Measurements from ENCODE around the gene SPAG9. TPM values are rescaled to one million over a fixed set of nuclear protein-coding genes. Genes with fewer than 3 reads are reported as not detected.

The SPAG9 gene
- total RNA-seq, 1 experiment from 2014 or later = 54.3 TPM

DNA sequence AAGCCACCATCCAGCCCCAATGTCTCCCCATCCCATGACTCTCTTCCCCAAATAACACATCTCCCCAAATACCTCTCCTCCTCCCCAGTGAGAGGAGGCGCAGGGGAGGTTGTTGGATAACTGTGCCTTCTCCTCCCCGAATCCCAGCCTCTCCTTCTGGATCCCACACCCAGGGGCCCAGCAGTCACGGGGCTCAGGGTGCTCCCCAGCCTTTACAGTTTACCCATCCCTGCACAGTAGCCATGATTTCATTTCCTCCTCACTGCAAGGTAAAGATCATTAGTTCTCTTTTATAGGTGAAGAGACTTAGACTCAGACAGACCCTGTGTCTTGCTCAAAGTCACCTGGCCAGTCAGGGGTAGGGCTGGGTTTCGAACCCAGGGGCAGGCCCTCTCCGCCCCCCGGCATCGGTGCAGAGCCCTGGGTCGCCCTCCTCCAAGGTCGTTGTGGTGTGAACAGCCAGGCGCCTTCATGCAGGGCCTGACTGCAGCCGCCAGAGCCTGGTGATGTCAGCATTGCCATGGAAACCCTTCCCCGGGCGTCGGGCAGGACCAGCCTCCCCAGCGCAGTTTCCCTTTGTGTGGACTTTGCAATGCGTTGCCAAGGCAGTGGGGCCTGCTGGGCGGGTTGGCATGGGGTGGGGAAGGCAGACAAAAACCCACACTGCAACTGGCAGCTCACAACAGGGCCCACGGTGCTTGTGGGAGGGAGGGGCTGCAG lies 201.2 kb downstream of the SPAG9 start:
- peak overlapping the region; percentile 62; the same call in 1 of the 2 replicates for H3K14ac ChIP-seq (ENCODE audit: insufficient read depth, low read length)
- no peaks in the 10 kb centered on the region for H3K27me3 ChIP-seq (ENCODE audit: insufficient read depth, low read length)
- H3K79me1 ChIP-seq (ENCODE audit: insufficient read depth, low read depth, low read length, poor library complexity, severe bottlenecking) = no peaks in the 10 kb centered on the region
- peaks cover 2% of the 10 kb centered on the region in 2 experiments; a peak in 2 of 5 replicates for H3K9me3 Mint-ChIP-seq
- no peak overlapping the region for H2BK12ac ChIP-seq (ENCODE audit: insufficient read length, low read depth, low read length)
- H2BK120ac ChIP-seq (ENCODE audit: low read depth, low read length, poor library complexity, severe bottlenecking) = peak overlapping the region; percentile 0
- H3K27me3 Mint-ChIP-seq (ENCODE audit: low read depth) = no peaks in the 10 kb centered on the region; the same call in 1 of the 2 replicates
- no peak overlapping the region for H2AFZ ChIP-seq (ENCODE audit: low read length)
- peaks cover 54 to 70% of the 10 kb centered on the region in 2 experiments for H3K4me1 Mint-ChIP-seq
- no peaks in the 10 kb centered on the region for H3K23me2 ChIP-seq (ENCODE audit: insufficient read length, low read depth, low read length, poor library complexity, severe bottlenecking)
- no peaks in the 10 kb centered on the region for H3K9me3 ChIP-seq (ENCODE audit: control insufficient read depth, low read depth, low read length)
- no peak overlapping the region for H4K5ac ChIP-seq (ENCODE audit: insufficient read length, low read depth, low read length)
- H3K23ac ChIP-seq (ENCODE audit: insufficient read length, low read depth, low read length) = no peak overlapping the region
- no peak overlapping the region for H3K4me2 ChIP-seq (ENCODE audit: insufficient read depth, insufficient read length, low read length)
- H2AK5ac ChIP-seq (ENCODE audit: insufficient read length, low read length) = no peak overlapping the region
- peak overlapping the region in 1 of 3 experiments; percentile 82; a peak in 2 of 7 replicates for H3K27ac Mint-ChIP-seq
- no peaks in the 10 kb centered on the region for H3K79me2 ChIP-seq (ENCODE audit: insufficient read depth, low read length)
- TF ChIP-seq, protein P1, sequence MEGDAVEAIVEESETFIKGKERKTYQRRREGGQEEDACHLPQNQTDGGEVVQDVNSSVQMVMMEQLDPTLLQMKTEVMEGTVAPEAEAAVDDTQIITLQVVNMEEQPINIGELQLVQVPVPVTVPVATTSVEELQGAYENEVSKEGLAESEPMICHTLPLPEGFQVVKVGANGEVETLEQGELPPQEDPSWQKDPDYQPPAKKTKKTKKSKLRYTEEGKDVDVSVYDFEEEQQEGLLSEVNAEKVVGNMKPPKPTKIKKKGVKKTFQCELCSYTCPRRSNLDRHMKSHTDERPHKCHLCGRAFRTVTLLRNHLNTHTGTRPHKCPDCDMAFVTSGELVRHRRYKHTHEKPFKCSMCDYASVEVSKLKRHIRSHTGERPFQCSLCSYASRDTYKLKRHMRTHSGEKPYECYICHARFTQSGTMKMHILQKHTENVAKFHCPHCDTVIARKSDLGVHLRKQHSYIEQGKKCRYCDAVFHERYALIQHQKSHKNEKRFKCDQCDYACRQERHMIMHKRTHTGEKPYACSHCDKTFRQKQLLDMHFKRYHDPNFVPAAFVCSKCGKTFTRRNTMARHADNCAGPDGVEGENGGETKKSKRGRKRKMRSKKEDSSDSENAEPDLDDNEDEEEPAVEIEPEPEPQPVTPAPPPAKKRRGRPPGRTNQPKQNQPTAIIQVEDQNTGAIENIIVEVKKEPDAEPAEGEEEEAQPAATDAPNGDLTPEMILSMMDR (conservative IDR thresholded peaks at IDR 0.05) = no peak
- no peak overlapping the region for H2BK15ac ChIP-seq (ENCODE audit: low read depth, low read length)
- DNase-seq = peak; percentile 93
- no peak overlapping the region for H2BK5ac ChIP-seq (ENCODE audit: insufficient read length, low read length)
- WGBS (ENCODE audit: extremely low coverage, insufficient read length, low lambda C conversion rate) = no CpG with 5 or more reads among the region's 18 CpGs
- H3K36me3 Mint-ChIP-seq (ENCODE audit: insufficient read depth in 1 of 3, low read depth in 3 of 3) = no peaks in the 10 kb centered on the region; a peak in 1 of 7 replicates
- H3K9ac ChIP-seq (ENCODE audit: extremely low read depth, insufficient read length, low read length) = no peak overlapping the region
- H3T11ph ChIP-seq (ENCODE audit: low read length) = no peak overlapping the region
- no peak overlapping the region for H3K4ac ChIP-seq (ENCODE audit: low read depth, low read length)
- H4K91ac ChIP-seq (ENCODE audit: insufficient read length, low read depth, low read length) = no peak overlapping the region
- peak overlapping the region; percentile 41 for H3K18ac ChIP-seq (ENCODE audit: insufficient read length, low read depth, low read length)
- peak overlapping the region in 1 of 2 experiments; percentile 44; a peak in 2 of 5 replicates for H3K4me3 Mint-ChIP-seq
- no peaks in the 10 kb centered on the region for H4K20me1 ChIP-seq (ENCODE audit: control insufficient read depth, insufficient read depth, insufficient read length)
- peaks cover 18% of the 10 kb centered on the region; the same call in 1 of the 2 replicates for H3K4me1 ChIP-seq (ENCODE audit: insufficient read depth, low read length)
- no peak overlapping the region for H3K27ac ChIP-seq (ENCODE audit: insufficient read length, low read depth, low read length)
- no peak overlapping the region for H2BK20ac ChIP-seq (ENCODE audit: low read depth, low read length, poor library complexity, severe bottlenecking)
- no peak overlapping the region for H3K56ac ChIP-seq (ENCODE audit: insufficient read length, low read depth, low read length)
- H4K8ac ChIP-seq (replicated peaks; ENCODE audit: insufficient read length, low read depth, low read length) = no peak overlapping the region

Data from H9 (cell line).